GM12878 (cell line): ENCODE results near the gene GGCX. TPM values are rescaled to one million over a fixed set of nuclear protein-coding genes. Genes with fewer than 3 reads are reported as not detected.

Experiments
- ATAC-seq: fragments of 200-7000 bp; cut with Tn5 transposase; 3 replicates; pipeline ENCODE4 v1.9.1; 2020; ENCODE audit warnings: mild to moderate bottlenecking, moderate library complexity
- BruUV-seq: library from RNA; stranded (reverse); fragments of 400-500 nt; replicated peaks from 2 replicates; lab custom pipeline; 2021; lab: Mats Ljungman, UMichigan
- CTCF ChIA-PET: fragments of 300-600 bp; sonication (Branson Sonifier 250); formaldehyde crosslinking; extraction: SDS; loops from one replicate; lab custom pipeline; 2021; ENCODE audit warnings: inconsistent platforms; lab: Yijun Ruan, JAX
- POLR2A ChIA-PET: fragments of 350-600 bp; formaldehyde crosslinking; extraction: SDS; loops from one replicate; lab custom pipeline; 2021; ENCODE audit warnings: inconsistent platforms; lab: Charles Lee
- RAD21 ChIA-PET: fragments of 300-600 bp; sonication (Branson Sonifier 250); formaldehyde crosslinking; loops from one replicate; lab custom pipeline; 2023; ENCODE audit warnings: antibody characterized with exemption; ENCODE audit not compliant: unreplicated experiment; lab: Charles Lee
- SMC1A ChIA-PET: fragments of 300-600 bp; sonication (Branson Sonifier 250); formaldehyde crosslinking; loops from one replicate; lab custom pipeline; 2023; ENCODE audit not compliant: unreplicated experiment, uncharacterized antibody; lab: Charles Lee
- DNase-seq: peaks from one replicate; pipeline ENCODE4 v3.0.0-alpha.2; 2011; ENCODE audit warnings: low read depth, low spot score
- FAIRE-seq: peaks from 3 replicates; lab custom pipeline; 2011; peaks lifted over from hg19 to GRCh38; lab: Jason Lieb, UNC
- H2AFZ ChIP-seq: 2 replicates; pipeline ENCODE4 v1.6.0; 2011; ENCODE audit warnings: low read depth, low read length, control low read depth; ENCODE audit not compliant: control insufficient read depth
- H3K27ac ChIP-seq: 2 replicates; pipeline ENCODE4 v1.5.1; 2011; ENCODE audit warnings: control low read depth; ENCODE audit not compliant: control insufficient read depth, insufficient read depth
- H3K27me3 ChIP-seq, 2 experiments: replicated peaks in 1 of 2; 2 replicates each; pipeline versions ENCODE4 v1.6.0 to v1.6.1; 2011; ENCODE audit warnings: low read length in 1 of 2; ENCODE audit not compliant: control insufficient read depth in 2 of 2, insufficient read depth in 2 of 2
- H3K36me3 ChIP-seq, 2 experiments: 2 replicates each; pipeline ENCODE4 v1.5.1; 2011; ENCODE audit warnings: low read length in 1 of 2; ENCODE audit not compliant: control insufficient read depth in 2 of 2, insufficient read depth in 2 of 2
- H3K4me1 ChIP-seq: 2 replicates; pipeline ENCODE4 v1.6.1; 2011; ENCODE audit warnings: mild to moderate bottlenecking, low read length, moderate library complexity, mixed read lengths; ENCODE audit not compliant: control insufficient read depth, insufficient read depth
- H3K4me2 ChIP-seq: 2 replicates; pipeline ENCODE4 v1.6.0; 2011; ENCODE audit warnings: control low read depth; ENCODE audit not compliant: control insufficient read depth, insufficient read depth
- H3K4me3 ChIP-seq: fragments of 200-600 bp; sonication (generic); 2 replicates; pipeline ENCODE4 v1.5.1; 2016
- H3K79me2 ChIP-seq: 2 replicates; pipeline ENCODE4 v1.6.0; 2011; ENCODE audit warnings: low read length; ENCODE audit not compliant: control insufficient read depth, insufficient read depth
- H3K9ac ChIP-seq: 2 replicates; pipeline ENCODE4 v1.8.0; 2011; ENCODE audit warnings: low read length, control low read depth, mixed read lengths; ENCODE audit not compliant: control insufficient read depth, insufficient read depth
- H3K9me3 ChIP-seq: replicated peaks from 3 replicates; pipeline ENCODE4 v1.5.1; 2011; ENCODE audit warnings: mild to moderate bottlenecking, low read length; ENCODE audit not compliant: control insufficient read depth, insufficient read depth
- H4K20me1 ChIP-seq: 2 replicates; pipeline ENCODE4 v1.6.0; 2011; ENCODE audit not compliant: control insufficient read depth, insufficient read depth
- BCL3 ChIP-seq: IDR thresholded peaks from 2 replicates; pipeline ENCODE4 v1.6.1; 2011; ENCODE audit warnings: borderline replicate concordance, low read depth, mild to moderate bottlenecking, moderate library complexity, low read length; ENCODE audit not compliant: insufficient read depth, poor library complexity, severe bottlenecking
- CBX5 ChIP-seq: sonication (generic); IDR thresholded peaks from 2 replicates; pipeline ENCODE4 v1.6.1; 2016; ENCODE audit warnings: low read depth, moderate library complexity, mild to moderate bottlenecking, inconsistent platforms
- HDAC6 ChIP-seq: fragments of 200-600 bp; sonication (generic); IDR thresholded peaks from one replicate; pipeline ENCODE4 v1.8.0; 2017; ENCODE audit warnings: antibody characterized with exemption; ENCODE audit not compliant: unreplicated experiment
- PRDM15 ChIP-seq: fragments of 450-650 bp; formaldehyde crosslinking; IDR thresholded peaks from 2 replicates; pipeline ENCODE4 v1.4.0; 2020; ENCODE audit warnings: mild to moderate bottlenecking, moderate library complexity
- USF1 ChIP-seq: IDR thresholded peaks from 2 replicates; pipeline ENCODE4 v1.6.1; 2011; ENCODE audit warnings: borderline replicate concordance, low read depth, mild to moderate bottlenecking, moderate library complexity, mixed read lengths, low read length; ENCODE audit not compliant: insufficient read depth; ENCODE audit errors: extremely low read length
- WGBS: methylation state at CpG from one replicate; pipeline ENCODE4 v1.1.6; 2016; ENCODE audit warnings: low lambda C conversion rate; ENCODE audit not compliant: insufficient replicate concordance, insufficient coverage; ENCODE audit errors: missing lambda C conversion rate; 5-methylcytosine and 5-hydroxymethylcytosine counted together
- in situ Hi-C: fragments of 300-500 bp; cut with MboI; formaldehyde crosslinking; loops from 9 replicates; pipeline ENCODE4 v1.14.3; 2018; ENCODE audit warnings: mixed read lengths
- intact Hi-C: fragments of 100-400 bp; cut with micrococcal nuclease; formaldehyde crosslinking; loops from one replicate; pipeline ENCODE4 v1.14.2; 2022; ENCODE audit not compliant: unreplicated experiment
- polyA plus RNA-seq, 11 experiments: library from polyadenylated mRNA; depleted of rRNA in 4 of 11; unstranded in 6 of 11; stranded (reverse) in 5 of 11; fragments of >200 nt; fragmentation: Nextera tagmentation in 4 of 11; fragmentation: Illumina TruSeq in 1 of 11; extraction: Ambion mirVana in 4 of 11; extraction: Trizol in 1 of 11; gene quantifications; 1 replicate in 1 of 11; 2 replicates in 10 of 11; pipeline versions ENCODE4 v1.2.1 to v1.2.3, GENCODE V29; 2011 to 2016; ENCODE audit warnings: inconsistent platforms in 2 of 11, missing spikeins in 2 of 11, low read depth in 1 of 11
- total RNA-seq, 4 experiments: library from RNA; depleted of rRNA in 3 of 4; stranded (reverse); fragments of >200 nt in 3 of 4; fragmentation: Illumina TruSeq in 1 of 4; extraction: Trizol in 1 of 4; gene quantifications; 2 replicates each; pipeline versions ENCODE4 v1.2.1 to v1.2.3, GENCODE V29; 2013 to 2021
- TF ChIP-seq, protein P1 (sequence below): fragments of 450-650 bp; IDR thresholded peaks from 2 replicates; pipeline ENCODE4 v1.6.1; 2016; ENCODE audit warnings: mild to moderate bottlenecking, moderate library complexity, borderline replicate concordance

The GGCX gene
- total and polyA plus RNA-seq, 10 of the 15 experiments (the other 5 are each of a cell fraction or from before 2014, with no cell fraction given) = 18.1 to 52.7 (median 25.0) TPM

DNA sequence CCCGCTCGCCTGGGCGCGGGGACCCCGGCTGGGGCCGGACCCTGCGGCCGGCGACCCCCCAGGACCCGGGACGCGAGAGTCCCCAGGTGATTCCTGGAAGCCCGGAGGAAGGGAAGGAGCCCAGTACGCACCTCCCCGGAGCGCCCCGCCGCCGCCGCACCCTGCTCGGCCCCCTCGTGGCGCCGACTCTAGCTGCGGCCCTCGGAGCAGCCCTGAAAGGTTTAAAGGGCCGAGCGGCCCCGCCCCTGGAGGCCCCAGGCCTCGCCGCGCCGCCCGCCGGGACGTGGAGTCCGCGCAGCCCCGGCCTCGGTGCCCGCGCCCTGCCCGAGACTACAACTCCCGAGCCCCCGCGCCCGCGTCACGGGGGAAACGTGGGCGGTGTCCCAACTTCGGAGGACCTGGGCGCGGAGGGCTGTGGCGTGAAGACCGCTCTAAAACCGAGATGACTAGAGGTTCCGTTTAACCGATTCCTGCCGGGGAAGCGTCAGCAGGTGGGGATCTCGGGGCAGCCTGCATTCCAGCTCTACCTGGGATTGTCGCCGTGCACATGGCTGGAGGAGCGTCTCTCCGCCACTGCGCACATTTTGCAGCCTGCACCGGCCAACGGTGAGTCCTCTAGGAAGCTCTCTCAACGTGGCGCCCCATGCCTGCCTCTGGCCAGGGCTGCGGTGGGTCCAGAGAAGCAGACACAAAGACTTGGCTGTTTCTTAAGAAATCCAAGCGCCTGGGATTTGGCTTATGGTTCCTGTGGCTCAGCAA, 41.4 kb upstream of the GGCX start, which contains the start of gene TMEM150A (continued):
- TF ChIP-seq PRDM15 = no peak
- TF ChIP-seq, all 136 proteins: peak for 42

- H3K27ac ChIP-seq = no peak overlapping the region
- RAD21 ChIA-PET = no interaction called here
Measured at GRCh38 chr2:85601771-85602475, 40.6 kb upstream of the GGCX start.

More at GRCh38 chr2:85601771-85602475, 40.6 kb upstream of the GGCX start:
- no peaks in the 10 kb centered on the region for H4K20me1 ChIP-seq
- H3K4me3 ChIP-seq = peak overlapping the region; percentile 58; the same call in 1 of the 2 replicates
- 11% methylated on average over 32 of the region's 36 CpGs for WGBS
- DNase-seq = no peak
- H3K79me2 ChIP-seq = peaks cover 5% of the 10 kb centered on the region
- peak overlapping the region; percentile 91 for H2AFZ ChIP-seq
- peak overlapping the region; percentile 95 for H3K4me2 ChIP-seq
- no TSS peak for BruUV-seq
- peak; percentile 23 for TF ChIP-seq HDAC6
- TF ChIP-seq BCL3 = no peak
- no peak for TF ChIP-seq CBX5
- TF ChIP-seq USF1 = peak; percentile 7
- TF ChIP-seq, protein P1, sequence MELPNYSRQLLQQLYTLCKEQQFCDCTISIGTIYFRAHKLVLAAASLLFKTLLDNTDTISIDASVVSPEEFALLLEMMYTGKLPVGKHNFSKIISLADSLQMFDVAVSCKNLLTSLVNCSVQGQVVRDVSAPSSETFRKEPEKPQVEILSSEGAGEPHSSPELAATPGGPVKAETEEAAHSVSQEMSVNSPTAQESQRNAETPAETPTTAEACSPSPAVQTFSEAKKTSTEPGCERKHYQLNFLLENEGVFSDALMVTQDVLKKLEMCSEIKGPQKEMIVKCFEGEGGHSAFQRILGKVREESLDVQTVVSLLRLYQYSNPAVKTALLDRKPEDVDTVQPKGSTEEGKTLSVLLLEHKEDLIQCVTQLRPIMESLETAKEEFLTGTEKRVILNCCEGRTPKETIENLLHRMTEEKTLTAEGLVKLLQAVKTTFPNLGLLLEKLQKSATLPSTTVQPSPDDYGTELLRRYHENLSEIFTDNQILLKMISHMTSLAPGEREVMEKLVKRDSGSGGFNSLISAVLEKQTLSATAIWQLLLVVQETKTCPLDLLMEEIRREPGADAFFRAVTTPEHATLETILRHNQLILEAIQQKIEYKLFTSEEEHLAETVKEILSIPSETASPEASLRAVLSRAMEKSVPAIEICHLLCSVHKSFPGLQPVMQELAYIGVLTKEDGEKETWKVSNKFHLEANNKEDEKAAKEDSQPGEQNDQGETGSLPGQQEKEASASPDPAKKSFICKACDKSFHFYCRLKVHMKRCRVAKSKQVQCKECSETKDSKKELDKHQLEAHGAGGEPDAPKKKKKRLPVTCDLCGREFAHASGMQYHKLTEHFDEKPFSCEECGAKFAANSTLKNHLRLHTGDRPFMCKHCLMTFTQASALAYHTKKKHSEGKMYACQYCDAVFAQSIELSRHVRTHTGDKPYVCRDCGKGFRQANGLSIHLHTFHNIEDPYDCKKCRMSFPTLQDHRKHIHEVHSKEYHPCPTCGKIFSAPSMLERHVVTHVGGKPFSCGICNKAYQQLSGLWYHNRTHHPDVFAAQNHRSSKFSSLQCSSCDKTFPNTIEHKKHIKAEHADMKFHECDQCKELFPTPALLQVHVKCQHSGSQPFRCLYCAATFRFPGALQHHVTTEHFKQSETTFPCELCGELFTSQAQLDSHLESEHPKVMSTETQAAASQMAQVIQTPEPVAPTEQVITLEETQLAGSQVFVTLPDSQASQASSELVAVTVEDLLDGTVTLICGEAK = no peak
- intact Hi-C loops (loop anchor here (2.0 kb wide), 1 partner anchor 41 kb away; the partner anchor contains the start of gene GGCX), in situ Hi-C loops (no loop called here)
- peaks cover 0 to 14% of the 10 kb centered on the region in 2 experiments; a peak in 3 of 4 replicates for H3K36me3 ChIP-seq
- H3K27me3 ChIP-seq = no peaks in the 10 kb centered on the region
- H3K9ac ChIP-seq = peak overlapping the region; percentile 56; the same call in 1 of the 2 replicates
- POLR2A ChIA-PET = interaction anchor here (0.9 to 1.9 kb wide), 4 partner anchors 9 to 103 kb away, joined by 3 to 10 read pairs (median 4); partner anchors contain the start of gene C2orf68
- peak; percentile 64 for ATAC-seq
- FAIRE-seq = no peak
- H3K4me1 ChIP-seq = no peaks in the 10 kb centered on the region; the same call in 1 of the 2 replicates
- no peaks in the 10 kb centered on the region for H3K9me3 ChIP-seq
- CTCF ChIA-PET = interaction anchor here (0.7 kb wide), 1 partner anchor 41 kb away, joined by 3 read pairs; the partner anchor contains the start of gene GGCX
- SMC1A ChIA-PET = interaction anchor here (0.7 kb wide), 1 partner anchor 245 kb away, joined by 3 read pairs; no protein-coding TSS in a partner anchor
